PFSK-1 (cell line): ENCODE results near the gene DHX15.

Source experiments
- POLR2AphosphoS5 ChIP-seq: IDR thresholded peaks from 2 replicates; pipeline ENCODE4 v1.6.1; 2012; ENCODE audit warnings: low read depth, mild to moderate bottlenecking, control low read depth, low read length, moderate library complexity
- REST ChIP-seq, 2 experiments: IDR thresholded peaks; 2 replicates each; pipeline versions ENCODE4 v1.6.1 to v1.8.0; 2011 to 2012; ENCODE audit warnings: low read depth in 2 of 2, low read length in 2 of 2, control low read depth in 1 of 2, inconsistent platforms in 1 of 2, mild to moderate bottlenecking in 1 of 2, moderate library complexity in 1 of 2; ENCODE audit not compliant: insufficient read depth in 1 of 2
- SIN3A ChIP-seq: IDR thresholded peaks from 2 replicates; pipeline ENCODE4 v1.6.1; 2012; ENCODE audit warnings: mild to moderate bottlenecking, low read length, moderate library complexity, borderline replicate concordance; ENCODE audit not compliant: insufficient read depth

DNA sequence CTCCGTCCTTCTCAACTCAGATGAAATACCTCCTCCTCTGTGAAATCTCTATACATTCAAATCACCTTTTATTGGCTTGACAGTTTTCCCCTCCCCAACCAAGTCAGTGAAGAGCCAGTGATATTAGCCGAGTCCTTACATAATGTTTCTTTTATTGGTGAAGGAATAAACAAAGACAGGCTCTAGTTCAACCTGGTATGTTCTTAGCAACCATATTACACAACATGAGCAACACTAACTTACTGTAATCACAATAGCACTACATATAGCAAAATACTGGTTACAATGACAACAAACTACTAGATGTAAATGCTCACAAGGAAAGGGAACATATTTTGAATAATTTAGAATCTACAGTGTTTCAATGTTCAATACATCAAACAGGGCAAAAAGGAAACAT is 19.9 kb downstream of the DHX15 start:
- no peak for TF ChIP-seq REST (IDR thresholded peaks at IDR 0.05; ENCODE audit: insufficient read depth in 1 of 2, low read depth in 2 of 2, low read length in 2 of 2)
- TF ChIP-seq POLR2AphosphoS5, result no peak
- no peak for TF ChIP-seq SIN3A
